Testis (tissue), 2 donors: Measurements from ENCODE around the gene GLCE.

Source experiments
- CTCF ChIP-seq, 3 experiments: fragments of 450-650 bp in 2 of 3; fragments of 200-600 bp in 1 of 3; sonication (generic) in 1 of 3; IDR thresholded peaks; one replicate each; pipeline ENCODE4 v1.5.1; 2016 to 2019; ENCODE audit warnings: antibody characterized with exemption in 3 of 3, mild to moderate bottlenecking in 2 of 3, moderate library complexity in 1 of 3
- POLR2A ChIP-seq: fragments of 450-650 bp; IDR thresholded peaks from one replicate; pipeline ENCODE4 v1.6.1; 2017; ENCODE audit warnings: antibody characterized with exemption, mild to moderate bottlenecking, moderate library complexity

GRCh38 chr15:69132977-69133861 lies 27.2 kb upstream of the GLCE start:
- TF ChIP-seq CTCF (IDR thresholded peaks at IDR 0.05) (no peak), POLR2A (no peak)
